Eye (tissue), 1 donor: ENCODE measurements around the gene SLC43A3.
"Not testable (repeated sequence)": the region's sequence is repeated elsewhere in the genome, so short reads cannot be mapped to it uniquely, and the experiment has no call there.

Source experiments
- DNase-seq: peaks from one replicate; pipeline ENCODE4 v3.0.0-alpha.2; 2015

The SLC43A3 gene

GRCh38 chr11:57459164-57460021, 32.5 kb upstream of the SLC43A3 start:
- DNase-seq: no peak

DNA sequence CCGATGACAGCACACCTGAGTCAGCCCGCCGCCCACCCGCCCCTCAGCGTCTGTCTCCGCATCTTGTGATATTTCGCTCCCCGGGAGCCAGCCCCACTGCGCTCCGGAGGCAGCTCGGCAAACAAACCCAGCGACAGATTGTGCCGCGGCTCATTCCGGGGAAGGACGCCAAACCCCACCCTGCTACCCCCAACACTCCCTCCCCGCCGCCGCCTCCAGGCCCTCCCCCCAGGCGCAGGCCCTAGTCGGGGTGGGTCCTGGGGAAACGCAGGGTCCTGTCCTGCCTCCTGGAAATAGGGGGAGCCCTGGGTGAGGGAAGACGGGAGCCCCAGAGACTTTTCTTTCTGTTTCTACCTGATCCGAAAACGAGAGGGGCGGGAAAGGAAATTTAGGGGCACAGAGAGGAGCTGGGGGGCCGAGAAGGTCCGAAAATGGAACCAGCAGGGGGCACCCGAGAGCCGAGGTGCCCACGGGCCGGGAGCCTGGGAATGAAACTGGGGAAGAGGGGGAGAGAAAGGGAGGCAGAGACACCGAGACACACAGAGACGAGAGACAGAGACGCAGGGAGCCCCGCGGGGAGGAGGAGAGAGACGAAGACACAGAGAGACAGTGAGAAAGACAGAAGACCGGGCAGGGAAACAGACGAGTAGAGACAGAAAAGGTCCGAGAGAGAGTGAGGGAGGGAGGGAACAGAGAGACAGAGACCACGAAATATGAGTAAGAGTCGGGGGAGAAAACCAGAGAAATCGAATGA, 31.7 kb upstream of the SLC43A3 start:
- DNase-seq: peak; percentile 78

DNA sequence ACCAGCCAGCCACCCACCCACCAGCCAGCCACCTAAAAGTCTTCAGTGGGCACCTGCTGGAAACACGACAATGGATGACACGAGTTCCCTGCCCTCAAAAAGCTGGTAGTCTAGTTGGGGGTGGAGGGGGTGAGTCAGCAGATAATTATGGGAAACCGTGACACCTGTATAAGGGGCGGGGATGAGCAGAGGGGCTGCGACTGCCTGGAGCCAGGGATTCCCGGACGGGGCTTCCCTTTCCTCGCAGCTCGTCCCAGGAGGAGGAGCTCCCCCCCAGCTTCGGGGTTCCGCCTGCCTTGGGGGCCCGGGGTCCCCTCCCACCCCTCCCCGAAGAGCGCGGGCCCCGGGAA, 31.1 kb upstream of the SLC43A3 start:
- DNase-seq: no peak

- DNase-seq: no peak
These were observed 30.7 kb upstream of the SLC43A3 start for GRCh38 chr11:57457643-57458023.

DNA sequence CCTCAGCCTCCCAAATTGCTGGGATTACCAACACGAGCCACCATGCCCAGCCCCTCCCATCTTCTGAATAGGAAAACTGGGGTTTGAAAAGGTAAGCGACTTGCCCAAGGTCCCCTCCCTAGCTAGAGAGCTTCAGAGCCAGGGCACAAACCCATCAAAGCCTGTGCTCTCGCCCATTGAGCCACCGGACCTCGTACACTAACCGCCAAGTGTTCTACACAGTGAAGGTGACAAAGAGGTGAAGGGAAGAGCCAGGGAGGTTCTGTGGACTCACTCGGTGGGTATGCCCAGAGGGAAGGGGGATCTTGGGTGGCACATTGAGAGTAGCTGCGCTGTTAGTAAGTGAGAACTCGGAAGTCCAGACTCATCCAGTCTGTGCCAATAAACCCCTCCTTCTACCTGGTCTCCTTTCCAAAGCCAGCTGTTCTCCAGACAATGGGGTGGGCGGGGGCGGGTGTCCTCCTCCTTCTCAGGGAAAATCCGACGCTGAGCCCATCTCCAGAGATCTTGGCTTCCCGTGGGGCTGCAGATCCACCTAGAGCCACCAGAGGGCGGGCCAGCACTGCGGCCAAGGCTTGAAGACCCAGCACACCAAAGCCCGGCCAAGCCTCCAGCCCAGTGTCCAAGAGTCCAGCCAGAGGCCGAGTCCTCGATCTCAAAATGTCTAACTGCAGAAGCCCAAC, 30.2 kb upstream of the SLC43A3 start:
- DNase-seq: peak; percentile 94

DNA sequence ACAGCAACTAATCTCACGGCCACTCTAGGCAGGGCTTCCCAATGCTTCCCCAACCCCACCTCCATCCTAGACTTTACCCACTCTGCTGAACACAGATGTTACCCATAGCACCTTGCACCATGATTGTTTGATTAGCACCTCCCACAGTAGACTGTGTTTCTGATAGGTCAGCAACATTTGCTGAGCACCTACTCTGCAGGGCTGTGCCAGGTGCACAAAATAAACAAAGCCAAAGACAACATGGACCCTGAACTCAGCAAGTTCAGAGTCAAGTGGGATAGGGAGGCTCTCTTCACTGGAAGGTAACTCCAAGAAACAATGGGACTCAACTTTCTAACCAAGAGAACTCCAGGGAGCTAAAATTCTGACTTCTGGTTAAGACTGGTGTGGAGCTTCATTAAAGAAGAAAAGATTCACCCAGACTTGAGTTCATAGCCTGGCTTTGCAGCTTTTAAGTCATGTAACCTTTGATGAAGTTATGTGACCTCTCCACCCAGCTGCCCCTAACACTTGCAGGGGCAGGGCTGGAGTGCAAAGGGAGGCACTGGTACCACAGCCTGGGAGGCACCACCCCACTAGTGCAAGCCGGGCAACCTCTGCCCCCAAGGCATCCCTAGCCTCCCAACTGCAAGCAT, 26.7 kb upstream of the SLC43A3 start:
- no peak for DNase-seq

DNA sequence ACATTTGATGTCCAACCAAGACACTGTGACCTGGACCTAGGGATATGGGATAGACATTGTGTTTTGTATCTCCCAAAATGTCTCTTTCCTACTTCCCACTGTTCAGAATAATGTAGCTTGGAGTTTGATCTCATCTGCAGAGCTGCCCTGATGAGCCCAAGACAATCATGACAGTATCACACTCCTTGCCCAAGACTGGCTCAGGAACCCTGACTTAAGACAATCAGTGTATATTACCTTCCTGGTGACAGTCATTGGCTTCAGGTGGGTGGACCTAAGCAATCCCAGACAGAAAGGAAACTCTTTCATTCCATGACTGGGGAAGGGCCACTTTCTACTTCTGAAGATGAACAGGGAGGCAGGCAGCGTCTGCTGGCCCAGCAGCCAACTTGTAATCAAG, 19.1 kb upstream of the SLC43A3 start:
- no peak for DNase-seq

DNA sequence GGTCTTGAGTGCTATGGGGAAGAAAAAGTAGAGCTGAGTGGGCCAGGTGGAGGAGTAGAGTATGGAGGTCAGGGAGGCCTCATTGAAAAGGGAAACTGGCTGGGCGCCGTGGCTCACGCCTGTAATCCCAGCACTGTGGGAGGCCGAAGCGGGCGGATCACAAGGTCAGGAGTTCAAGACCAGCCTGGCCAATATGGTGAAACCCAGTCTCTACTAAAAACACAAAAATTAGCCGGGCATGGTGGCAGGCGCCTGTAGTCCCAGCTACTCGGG, 18.1 kb upstream of the SLC43A3 start:
- not testable (repeated sequence) for DNase-seq

DNA sequence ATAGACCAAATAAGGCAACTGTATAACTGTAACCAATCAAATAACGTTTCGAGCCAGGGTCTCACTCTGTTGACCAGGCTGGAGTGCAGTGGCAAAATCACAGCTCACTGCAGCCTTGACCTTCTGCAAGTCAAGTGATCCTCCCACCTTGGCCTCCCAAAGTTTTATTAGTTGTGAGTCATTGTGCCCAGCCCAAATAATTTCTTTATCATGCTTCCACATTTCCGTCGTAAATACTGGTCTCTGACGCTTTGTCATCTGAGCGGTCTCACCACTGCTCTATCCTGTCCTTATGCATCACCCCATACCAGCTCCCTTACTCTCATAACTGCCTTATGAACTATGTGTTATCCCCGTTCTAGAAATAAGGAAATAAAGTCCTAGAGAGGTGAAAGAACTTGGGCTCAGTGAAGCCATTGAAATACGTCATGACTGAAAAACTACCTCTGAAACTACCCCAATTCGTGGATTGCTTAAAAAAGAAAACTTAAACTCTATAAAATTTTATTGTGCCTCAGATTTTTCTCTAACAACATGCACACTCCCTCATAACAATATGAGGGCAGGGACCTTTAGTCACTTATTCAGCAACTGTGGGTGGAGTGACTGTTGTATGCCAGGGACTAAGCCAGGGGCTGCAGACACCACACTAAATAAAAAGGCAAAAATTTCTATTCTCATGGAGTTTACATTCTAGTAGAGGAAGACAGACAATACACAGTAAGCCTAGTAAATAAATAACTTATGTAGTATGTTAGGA, 17.6 kb upstream of the SLC43A3 start:
- DNase-seq: no peak

DNA sequence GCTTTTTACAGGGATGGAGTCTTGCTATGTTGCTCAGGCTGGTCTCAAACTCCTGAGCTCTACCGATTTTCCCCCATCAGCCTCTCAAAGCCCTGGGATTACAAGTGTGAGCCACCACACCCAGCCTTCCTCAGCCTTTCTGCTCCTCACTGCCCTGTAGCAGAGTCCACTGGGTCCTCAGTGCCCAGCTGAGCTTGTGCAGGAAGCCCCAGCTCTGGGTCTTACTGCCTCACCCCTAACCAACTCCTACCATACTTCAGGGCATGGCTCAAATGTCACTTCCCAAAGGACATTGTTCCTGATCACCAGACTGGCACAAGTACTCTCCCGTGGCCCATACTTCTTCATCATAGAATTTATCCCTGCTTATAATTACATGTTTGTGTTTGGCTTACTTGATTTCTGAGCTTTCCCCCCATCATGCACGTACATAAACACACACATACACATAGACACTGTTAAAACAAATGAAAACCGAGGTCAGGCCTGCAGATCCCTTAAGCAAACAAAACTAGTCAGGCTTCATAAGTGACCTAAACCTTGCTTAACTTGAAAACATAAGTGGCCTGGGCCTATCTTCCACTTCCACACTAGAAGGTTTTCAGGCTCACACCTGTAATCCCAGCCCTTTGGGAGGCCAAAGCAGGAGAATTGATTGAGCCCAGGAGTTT, 14.0 kb upstream of the SLC43A3 start:
- DNase-seq: no peak

- DNase-seq: no peak
These were observed 12.9 kb upstream of the SLC43A3 start for GRCh38 chr11:57439786-57440185.

DNA sequence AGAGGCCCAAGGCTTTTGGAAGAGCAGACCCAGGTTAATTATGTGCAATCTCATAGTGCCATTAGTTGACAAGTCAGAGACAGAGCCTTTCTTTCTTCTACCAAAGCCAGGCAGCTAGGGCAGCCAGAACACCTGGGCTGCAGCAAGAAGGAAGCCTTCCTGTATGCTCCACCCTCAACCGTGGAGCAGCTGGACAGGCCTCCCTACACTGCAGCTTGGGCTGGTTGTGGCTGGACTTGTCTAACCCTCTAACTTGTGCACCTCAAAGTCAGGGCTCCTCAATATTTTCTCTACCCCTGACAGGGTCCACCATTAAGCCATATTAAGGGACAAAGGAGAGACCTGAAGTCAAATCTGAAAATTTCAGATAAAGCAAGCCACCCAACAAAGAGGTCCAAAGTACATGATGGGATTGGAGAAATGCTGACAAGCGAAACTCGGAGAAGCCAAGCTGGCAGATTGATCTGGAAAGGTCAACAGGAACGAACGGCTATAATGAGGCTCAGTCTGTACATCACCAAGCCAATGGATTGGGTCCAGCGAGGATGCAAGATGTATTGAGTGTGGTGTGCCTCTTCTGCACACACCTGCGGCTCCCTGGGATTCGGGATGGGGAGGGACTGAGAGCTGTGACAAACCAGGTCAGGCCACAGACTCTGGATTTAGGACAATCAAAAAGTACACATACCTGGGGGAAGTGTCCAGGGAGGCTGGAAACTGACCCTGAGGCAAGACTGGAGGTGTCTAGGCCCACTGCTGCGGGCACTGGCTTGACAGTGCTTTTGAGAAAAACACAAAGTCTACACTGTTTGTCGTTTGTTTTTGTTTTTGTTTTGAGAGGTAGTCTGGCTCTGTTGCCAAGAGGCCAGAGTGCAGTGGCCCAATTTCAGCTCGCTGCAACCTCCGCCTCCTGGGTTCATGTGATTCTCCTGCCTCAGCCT, 11.7 kb upstream of the SLC43A3 start:
- DNase-seq: no peak

- no peak for DNase-seq
These were observed 9.1 kb upstream of the SLC43A3 start for GRCh38 chr11:57436031-57436430.

GRCh38 chr11:57434640-57435546, 8.0 kb upstream of the SLC43A3 start:
- peak; percentile 19 for DNase-seq

DNA sequence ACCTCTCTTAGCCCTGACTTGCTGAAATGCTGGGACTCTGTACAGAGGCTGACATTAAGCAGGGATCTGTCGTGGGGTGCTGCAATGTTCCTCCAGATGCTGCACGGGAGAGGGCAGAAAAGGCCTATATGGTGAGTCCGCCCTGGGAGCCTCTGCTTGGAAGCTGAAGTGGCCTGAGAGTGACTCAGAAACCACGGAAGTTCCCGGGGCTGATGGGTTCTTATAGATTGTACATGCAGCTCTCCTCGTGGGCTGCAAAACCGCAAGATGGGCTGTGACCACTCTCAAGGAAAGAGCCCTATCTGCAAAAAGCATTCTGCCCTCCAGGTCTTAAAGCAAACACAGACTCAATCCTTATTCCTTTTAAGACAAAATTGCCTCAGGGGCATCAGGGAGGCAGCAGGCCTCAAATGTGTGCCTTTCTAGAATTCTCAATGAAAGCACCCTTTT, 5.8 kb upstream of the SLC43A3 start:
- DNase-seq: peak; percentile 8

DNA sequence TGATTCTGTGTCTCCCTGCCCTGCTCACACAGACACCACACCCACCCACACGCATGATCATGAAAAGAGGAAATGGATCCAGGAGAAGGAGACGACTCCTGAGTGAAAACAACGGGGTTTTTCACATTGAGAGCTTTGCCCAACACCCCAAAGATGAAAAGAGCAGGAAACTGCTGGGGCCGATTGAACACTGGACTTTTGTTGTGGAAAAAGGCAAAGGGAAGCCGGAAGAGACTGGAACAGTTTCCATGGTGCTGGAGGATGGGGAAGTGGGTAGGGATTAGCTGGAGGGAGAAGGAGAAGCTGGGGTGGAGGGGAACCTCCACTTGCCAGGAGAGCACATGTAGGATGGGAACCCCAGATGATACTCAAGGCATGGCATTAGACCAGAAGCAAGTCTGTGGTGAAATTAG, 5.2 kb upstream of the SLC43A3 start:
- no peak for DNase-seq

DNA sequence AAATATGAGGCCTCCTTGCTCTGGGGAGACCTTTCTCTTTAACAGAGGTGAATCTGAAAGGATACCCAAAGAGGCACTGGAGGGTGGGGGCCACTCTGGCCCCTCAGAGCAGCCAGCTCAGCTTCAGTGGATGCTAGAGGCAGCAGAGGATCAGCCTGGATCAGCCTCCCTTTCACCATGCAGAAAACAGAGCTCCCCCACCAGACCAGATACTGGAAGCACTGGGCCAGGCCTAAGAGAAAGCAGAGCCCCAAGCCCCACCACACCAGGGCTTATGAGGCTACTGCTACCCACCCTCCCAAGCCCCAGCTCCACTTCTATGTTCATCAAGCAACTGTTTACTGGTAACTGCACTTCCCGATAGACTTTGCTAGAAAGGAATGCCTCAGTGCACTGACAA, 4.0 kb upstream of the SLC43A3 start:
- DNase-seq: no peak

DNA sequence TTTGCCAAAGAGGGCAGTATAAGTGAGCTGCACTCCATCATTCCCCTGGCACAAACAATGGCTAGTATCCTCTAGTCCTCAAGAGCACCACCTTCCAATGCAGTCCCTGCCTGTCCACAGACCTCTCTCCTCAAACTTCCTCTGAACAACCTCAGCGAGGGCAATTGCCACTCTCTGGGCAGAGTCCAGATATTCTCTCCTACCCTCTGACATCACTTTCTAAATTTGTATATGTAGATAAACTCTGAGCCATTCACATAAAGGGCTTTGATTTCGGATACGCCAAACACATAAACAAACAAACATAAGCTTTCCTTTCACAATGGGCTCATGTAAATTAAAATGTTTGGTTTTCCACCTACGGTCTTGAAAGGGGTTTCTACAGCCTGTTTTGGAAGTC, 3.0 kb upstream of the SLC43A3 start:
- no peak for DNase-seq

DNA sequence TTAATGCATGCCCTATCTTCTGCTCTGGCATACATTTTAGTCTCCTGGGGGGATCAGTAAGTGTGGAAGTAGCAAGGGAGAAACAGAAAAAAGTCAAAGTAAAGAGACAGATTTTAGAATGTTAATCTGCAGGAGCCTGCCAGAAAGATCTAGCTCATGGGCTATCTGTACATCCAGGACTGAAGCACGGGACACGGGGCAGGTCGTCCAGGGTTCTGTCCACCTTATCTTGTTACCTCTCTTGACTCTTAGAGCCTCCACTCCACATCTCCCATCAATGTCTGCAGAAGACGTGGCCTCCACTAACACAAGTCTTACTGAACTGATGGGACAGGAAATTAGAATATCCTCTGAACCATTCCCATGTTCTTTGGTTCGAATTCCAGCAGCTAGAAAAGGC, 1.7 kb upstream of the SLC43A3 start:
- peak; percentile 1 for DNase-seq

GRCh38 chr11:57427727-57428082, 784 bp upstream of the SLC43A3 start:
- DNase-seq: peak; percentile 61
